Uterus (tissue), 4 donors: ENCODE measurements around the gene SPDEF. TPM values are rescaled to one million over a fixed set of nuclear protein-coding genes. Genes with fewer than 3 reads are reported as not detected.

ENCODE experiments used
- DNase-seq, 2 donors: peaks; one replicate each; pipeline ENCODE4 v3.0.0-alpha.2; 2019 to 2020
- H3K27ac ChIP-seq, 2 donors: fragments of 200-600 bp; sonication (generic); 1 replicate in 1 of 2; 2 replicates in 1 of 2; pipeline ENCODE4 v1.5.1; 2016 to 2018
- H3K27me3 ChIP-seq, 2 donors: fragments of 200-600 bp; sonication (generic); one replicate each; pipeline ENCODE4 v1.5.1; 2018 to 2019; ENCODE audit warnings: control low read depth in 1 of 2
- H3K36me3 ChIP-seq, 2 donors: fragments of 200-600 bp; sonication (generic); one replicate each; pipeline ENCODE4 v1.5.1; 2019; ENCODE audit warnings: control low read depth in 1 of 2
- H3K4me1 ChIP-seq, 2 donors: fragments of 200-600 bp; sonication (generic); one replicate each; pipeline ENCODE4 v1.5.1; 2018 to 2019; ENCODE audit warnings: control low read depth in 1 of 2
- H3K4me3 ChIP-seq, 2 donors: fragments of 200-600 bp; sonication (generic); 1 replicate in 1 of 2; 2 replicates in 1 of 2; pipeline ENCODE4 v1.5.1; 2018 to 2019; ENCODE audit warnings: mild to moderate bottlenecking in 1 of 2
- H3K9me3 ChIP-seq, 2 donors: fragments of 200-600 bp; sonication (generic); one replicate each; pipeline ENCODE4 v1.5.1; 2019; ENCODE audit warnings: control low read depth in 1 of 2
- POLR2A ChIP-seq, 2 donors: fragments of 450-650 bp; IDR thresholded peaks; one replicate each; pipeline ENCODE4 v1.6.1; 2016; ENCODE audit warnings: antibody characterized with exemption in 2 of 2, mild to moderate bottlenecking in 1 of 2, moderate library complexity in 1 of 2
- intact Hi-C: fragments of 100-400 bp; cut with DNase I; formaldehyde crosslinking; loops from one replicate; pipeline ENCODE4 v1.15.1; 2023; ENCODE audit warnings: low total_unique reads
- total RNA-seq, 4 donors: library from RNA; depleted of rRNA in 3 of 4; stranded (reverse); fragments of >200 nt in 3 of 4; gene quantifications; one replicate each; pipeline versions ENCODE4 v1.1.0 to v1.2.4, GENCODE V29; 2014 to 2023
- TF ChIP-seq, protein P1 (sequence below), 4 experiments: fragments of 200-600 bp in 2 of 4; fragments of 450-650 bp in 2 of 4; sonication (generic) in 2 of 4; IDR thresholded peaks; one replicate each; pipeline ENCODE4 v1.5.1; 2016 to 2019; ENCODE audit warnings: antibody characterized with exemption in 4 of 4, mild to moderate bottlenecking in 2 of 4, moderate library complexity in 1 of 4
- donor health status: DM: yes; HTN: yes; CAD: no.

SPDEF gene
- total RNA-seq, 4 donors from 2014 or later, result 0.52 to 1.5 TPM; not detected in 2

- Histone ChIP-seq H3K27me3 (no peaks in the 10 kb centered on the region), H3K4me3 (no peak overlapping the region), H3K4me1 (peaks cover 0 to 4% of the 10 kb centered on the region in 2 donors), H3K36me3 (no peaks in the 10 kb centered on the region), H3K27ac (no peak overlapping the region), H3K9me3 (no peaks in the 10 kb centered on the region)
- no peak for TF ChIP-seq POLR2A (IDR thresholded peaks at IDR 0.05)
- TF ChIP-seq, protein P1, sequence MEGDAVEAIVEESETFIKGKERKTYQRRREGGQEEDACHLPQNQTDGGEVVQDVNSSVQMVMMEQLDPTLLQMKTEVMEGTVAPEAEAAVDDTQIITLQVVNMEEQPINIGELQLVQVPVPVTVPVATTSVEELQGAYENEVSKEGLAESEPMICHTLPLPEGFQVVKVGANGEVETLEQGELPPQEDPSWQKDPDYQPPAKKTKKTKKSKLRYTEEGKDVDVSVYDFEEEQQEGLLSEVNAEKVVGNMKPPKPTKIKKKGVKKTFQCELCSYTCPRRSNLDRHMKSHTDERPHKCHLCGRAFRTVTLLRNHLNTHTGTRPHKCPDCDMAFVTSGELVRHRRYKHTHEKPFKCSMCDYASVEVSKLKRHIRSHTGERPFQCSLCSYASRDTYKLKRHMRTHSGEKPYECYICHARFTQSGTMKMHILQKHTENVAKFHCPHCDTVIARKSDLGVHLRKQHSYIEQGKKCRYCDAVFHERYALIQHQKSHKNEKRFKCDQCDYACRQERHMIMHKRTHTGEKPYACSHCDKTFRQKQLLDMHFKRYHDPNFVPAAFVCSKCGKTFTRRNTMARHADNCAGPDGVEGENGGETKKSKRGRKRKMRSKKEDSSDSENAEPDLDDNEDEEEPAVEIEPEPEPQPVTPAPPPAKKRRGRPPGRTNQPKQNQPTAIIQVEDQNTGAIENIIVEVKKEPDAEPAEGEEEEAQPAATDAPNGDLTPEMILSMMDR (IDR thresholded peaks at IDR 0.05), result no peak
- no peak for DNase-seq
- intact Hi-C loops, result no loop called here
Measured at GRCh38 chr6:34551720-34552119, 4.4 kb downstream of the SPDEF start.

DNA sequence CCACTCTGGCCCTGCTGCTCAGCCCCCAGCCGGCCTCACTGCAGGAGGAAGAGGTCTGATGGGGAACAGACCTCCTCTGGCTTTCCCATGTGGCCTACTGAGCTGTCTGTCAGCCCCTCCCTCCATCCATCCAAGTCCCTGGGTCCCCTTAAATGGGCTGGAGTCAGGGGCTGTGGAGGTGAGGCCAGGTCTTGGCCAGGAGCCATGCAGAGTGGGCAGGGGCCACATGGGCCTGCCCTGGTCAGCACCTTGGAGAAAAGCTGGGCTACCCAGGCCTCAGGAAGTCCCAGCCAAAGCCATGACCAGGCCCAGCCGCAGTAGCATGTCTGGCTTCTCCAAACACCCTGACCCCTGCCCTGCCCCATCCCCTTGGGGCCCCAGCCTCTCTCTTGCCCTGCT is 6.3 kb downstream of the SPDEF start:
- Histone ChIP-seq H3K4me1 (peaks cover 0 to 5% of the 10 kb centered on the region in 2 donors), H3K27ac (no peak overlapping the region), H3K27me3 (no peaks in the 10 kb centered on the region), H3K9me3 (no peaks in the 10 kb centered on the region), H3K4me3 (no peak overlapping the region), H3K36me3 (no peaks in the 10 kb centered on the region)
- no peak for TF ChIP-seq POLR2A (IDR thresholded peaks at IDR 0.05)
- TF ChIP-seq, protein P1 (IDR thresholded peaks at IDR 0.05), result no peak
- intact Hi-C loops, result no loop called here
- DNase-seq, result no peak

DNA sequence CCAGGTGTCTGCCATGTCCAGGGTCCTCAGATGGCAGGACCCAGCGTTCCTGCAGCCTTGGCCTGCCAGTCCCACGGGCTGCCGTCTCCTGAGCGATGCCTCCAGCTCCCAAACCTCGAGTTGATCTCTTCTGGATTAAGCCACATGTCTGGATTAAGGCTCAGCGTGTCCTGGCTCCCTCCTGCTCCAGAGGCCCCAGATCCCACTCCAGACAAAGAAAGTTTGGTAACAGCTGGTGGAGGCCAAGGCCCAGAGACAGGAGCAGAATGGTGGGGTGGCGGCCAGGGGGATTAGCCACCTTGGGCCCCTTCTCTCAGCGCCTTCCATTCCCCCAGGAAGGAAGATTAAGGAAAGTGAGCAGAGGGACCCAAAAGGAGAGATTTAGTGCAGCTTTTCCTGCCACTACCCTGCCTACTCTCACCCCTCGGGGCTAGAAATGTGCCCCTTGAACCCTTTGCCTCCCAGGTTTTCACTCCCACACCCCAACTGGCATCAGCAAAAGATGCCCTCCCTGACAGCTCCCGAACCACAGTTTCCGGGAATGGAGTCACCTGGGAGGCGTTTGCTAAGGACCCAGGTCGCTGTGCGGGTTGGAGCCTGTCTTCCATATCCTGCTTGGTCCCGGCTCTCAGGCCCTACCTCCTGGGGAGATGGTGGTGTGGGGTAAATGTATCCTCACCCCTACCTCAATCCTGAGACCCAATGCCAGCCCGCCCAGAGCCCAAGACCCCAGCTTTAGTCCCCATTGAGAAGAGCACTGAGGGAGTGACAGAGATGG is 6.9 kb downstream of the SPDEF start:
- no peak for DNase-seq
- Histone ChIP-seq H3K4me3 (no peak overlapping the region), H3K36me3 (no peaks in the 10 kb centered on the region), H3K27me3 (no peaks in the 10 kb centered on the region), H3K27ac (no peak overlapping the region), H3K9me3 (no peaks in the 10 kb centered on the region), H3K4me1 (peaks cover 0 to 5% of the 10 kb centered on the region in 2 donors)
- intact Hi-C loops, result no loop called here
- TF ChIP-seq POLR2A (IDR thresholded peaks at IDR 0.05), result no peak
- TF ChIP-seq, protein P1 (IDR thresholded peaks at IDR 0.05), result no peak

DNA sequence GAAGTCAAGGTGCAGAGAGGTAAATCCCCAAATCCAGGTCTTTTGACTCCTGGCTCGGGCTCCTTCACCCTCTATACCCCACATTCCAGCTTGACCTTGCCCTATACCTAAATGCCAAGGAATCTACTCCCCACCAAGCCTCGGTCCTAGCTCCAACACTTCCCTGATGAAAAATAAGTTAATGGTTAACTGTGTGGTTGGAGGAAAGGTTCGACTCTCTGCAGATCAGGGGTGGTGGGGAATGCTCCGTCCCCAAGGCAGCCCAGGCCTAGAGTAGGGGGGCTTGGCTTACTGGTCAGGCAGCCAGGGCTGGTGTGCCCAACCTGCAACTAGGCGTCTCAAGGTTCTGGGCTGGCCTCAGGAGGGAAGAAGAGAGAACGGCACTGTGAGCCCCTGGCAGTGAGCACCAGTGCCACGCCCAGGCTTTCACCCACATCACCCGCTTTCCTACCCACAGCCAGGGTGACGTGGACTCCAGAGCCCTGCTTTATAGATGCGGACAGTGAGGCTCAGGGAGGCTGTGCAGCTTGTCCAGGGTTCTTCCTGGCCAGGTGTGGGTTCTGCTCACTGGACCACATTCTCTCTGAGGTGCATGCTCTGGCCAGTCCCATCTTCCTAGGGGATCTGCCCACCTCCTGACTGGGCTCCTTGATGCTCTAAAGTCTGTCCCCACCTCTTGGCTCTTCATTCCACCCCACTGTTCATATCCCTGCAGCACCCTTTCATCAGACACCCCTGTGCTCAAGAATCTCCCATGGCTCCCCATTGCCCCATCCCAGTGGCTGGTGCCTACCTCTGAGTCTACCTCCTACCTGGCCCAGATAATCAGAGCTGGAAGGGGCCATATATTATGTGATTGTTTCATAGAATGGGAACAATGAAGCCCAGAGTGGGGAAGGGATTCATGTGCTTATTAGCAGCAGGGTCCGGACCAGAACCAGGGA is 8.2 kb downstream of the SPDEF start:
- TF ChIP-seq, protein P1 (IDR thresholded peaks at IDR 0.05), result no peak
- no peak for TF ChIP-seq POLR2A (IDR thresholded peaks at IDR 0.05)
- Histone ChIP-seq H3K4me3 (no peak overlapping the region), H3K9me3 (no peaks in the 10 kb centered on the region), H3K27me3 (no peaks in the 10 kb centered on the region), H3K4me1 (peaks cover 0 to 5% of the 10 kb centered on the region in 2 donors), H3K27ac (no peak overlapping the region), H3K36me3 (no peaks in the 10 kb centered on the region)
- intact Hi-C loops, result no loop called here
- DNase-seq, result no peak
